Measurements from ENCODE around the gene ZNF420.

GRCh38 chr19:37114001-37114400, 35.8 kb downstream of the ZNF420 start:
- TF ChIP-seq JUN (CRISPR knock-in tag; IDR thresholded peaks at IDR 0.05) (no peak), CREB1 (CRISPR knock-in tag; IDR thresholded peaks at IDR 0.05) (no peak), IRF2 (CRISPR knock-in tag; IDR thresholded peaks at IDR 0.05; ENCODE audit: borderline replicate concordance, low read depth) (no peak), HMGXB4 (CRISPR knock-in tag; IDR thresholded peaks at IDR 0.05) (no peak)
- TF ChIP-seq, protein P1, sequence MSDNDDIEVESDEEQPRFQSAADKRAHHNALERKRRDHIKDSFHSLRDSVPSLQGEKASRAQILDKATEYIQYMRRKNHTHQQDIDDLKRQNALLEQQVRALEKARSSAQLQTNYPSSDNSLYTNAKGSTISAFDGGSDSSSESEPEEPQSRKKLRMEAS (CRISPR knock-in tag; IDR thresholded peaks at IDR 0.05) = no peak
- TF ChIP-seq, protein P2, sequence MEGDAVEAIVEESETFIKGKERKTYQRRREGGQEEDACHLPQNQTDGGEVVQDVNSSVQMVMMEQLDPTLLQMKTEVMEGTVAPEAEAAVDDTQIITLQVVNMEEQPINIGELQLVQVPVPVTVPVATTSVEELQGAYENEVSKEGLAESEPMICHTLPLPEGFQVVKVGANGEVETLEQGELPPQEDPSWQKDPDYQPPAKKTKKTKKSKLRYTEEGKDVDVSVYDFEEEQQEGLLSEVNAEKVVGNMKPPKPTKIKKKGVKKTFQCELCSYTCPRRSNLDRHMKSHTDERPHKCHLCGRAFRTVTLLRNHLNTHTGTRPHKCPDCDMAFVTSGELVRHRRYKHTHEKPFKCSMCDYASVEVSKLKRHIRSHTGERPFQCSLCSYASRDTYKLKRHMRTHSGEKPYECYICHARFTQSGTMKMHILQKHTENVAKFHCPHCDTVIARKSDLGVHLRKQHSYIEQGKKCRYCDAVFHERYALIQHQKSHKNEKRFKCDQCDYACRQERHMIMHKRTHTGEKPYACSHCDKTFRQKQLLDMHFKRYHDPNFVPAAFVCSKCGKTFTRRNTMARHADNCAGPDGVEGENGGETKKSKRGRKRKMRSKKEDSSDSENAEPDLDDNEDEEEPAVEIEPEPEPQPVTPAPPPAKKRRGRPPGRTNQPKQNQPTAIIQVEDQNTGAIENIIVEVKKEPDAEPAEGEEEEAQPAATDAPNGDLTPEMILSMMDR (IDR thresholded peaks at IDR 0.05) = peak; percentile 54
- TF ChIP-seq, protein P3, sequence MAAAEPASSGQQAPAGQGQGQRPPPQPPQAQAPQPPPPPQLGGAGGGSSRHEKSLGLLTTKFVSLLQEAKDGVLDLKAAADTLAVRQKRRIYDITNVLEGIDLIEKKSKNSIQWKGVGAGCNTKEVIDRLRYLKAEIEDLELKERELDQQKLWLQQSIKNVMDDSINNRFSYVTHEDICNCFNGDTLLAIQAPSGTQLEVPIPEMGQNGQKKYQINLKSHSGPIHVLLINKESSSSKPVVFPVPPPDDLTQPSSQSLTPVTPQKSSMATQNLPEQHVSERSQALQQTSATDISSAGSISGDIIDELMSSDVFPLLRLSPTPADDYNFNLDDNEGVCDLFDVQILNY (CRISPR knock-in tag; IDR thresholded peaks at IDR 0.05) = no peak
- TF ChIP-seq, protein P4, sequence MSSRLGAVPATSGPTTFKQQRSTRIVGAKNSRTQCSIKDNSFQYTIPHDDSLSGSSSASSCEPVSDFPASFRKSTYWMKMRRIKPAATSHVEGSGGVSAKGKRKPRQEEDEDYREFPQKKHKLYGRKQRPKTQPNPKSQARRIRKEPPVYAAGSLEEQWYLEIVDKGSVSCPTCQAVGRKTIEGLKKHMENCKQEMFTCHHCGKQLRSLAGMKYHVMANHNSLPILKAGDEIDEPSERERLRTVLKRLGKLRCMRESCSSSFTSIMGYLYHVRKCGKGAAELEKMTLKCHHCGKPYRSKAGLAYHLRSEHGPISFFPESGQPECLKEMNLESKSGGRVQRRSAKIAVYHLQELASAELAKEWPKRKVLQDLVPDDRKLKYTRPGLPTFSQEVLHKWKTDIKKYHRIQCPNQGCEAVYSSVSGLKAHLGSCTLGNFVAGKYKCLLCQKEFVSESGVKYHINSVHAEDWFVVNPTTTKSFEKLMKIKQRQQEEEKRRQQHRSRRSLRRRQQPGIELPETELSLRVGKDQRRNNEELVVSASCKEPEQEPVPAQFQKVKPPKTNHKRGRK (CRISPR knock-in tag; IDR thresholded peaks at IDR 0.05; ENCODE audit: borderline replicate concordance) = no peak

Data from WTC11 (cell line).